ENCODE results near the gene CADPS.
A peak's percentile ranks its signal among the peaks of the same experiment; 100 is the strongest.

CADPS gene

GRCh38 chr3:62562017-62562416 is 313.2 kb downstream of the CADPS start:
- Histone ChIP-seq H3K4me1 (ENCODE audit: insufficient read depth, low read length, severe bottlenecking) (no peaks in the 10 kb centered on the region), H3K27me3 (ENCODE audit: insufficient read depth, low read length) (no peaks in the 10 kb centered on the region), H3K4me2 (ENCODE audit: low read length) (no peak overlapping the region), H3K9me3 (ENCODE audit: low read length) (no peaks in the 10 kb centered on the region), H2AFZ (ENCODE audit: low read length) (no peak overlapping the region), H3K9me2 (ENCODE audit: low read depth, low read length) (no peaks in the 10 kb centered on the region), H3K36me3 (ENCODE audit: insufficient read depth, low read length) (no peaks in the 10 kb centered on the region), H4K20me1 (ENCODE audit: insufficient read depth, low read length) (no peaks in the 10 kb centered on the region), H3K79me2 (ENCODE audit: insufficient read depth, low read length) (no peaks in the 10 kb centered on the region), H3K9ac (ENCODE audit: low read length) (no peak overlapping the region), H3F3A (ENCODE audit: insufficient read depth, low read length) (no peaks in the 10 kb centered on the region), H3K27ac (ENCODE audit: low read depth, low read length, poor library complexity, severe bottlenecking) (no peak overlapping the region), H3K4me3 (ENCODE audit: low read depth, low read length, poor library complexity, severe bottlenecking) (no peak overlapping the region)
- TF ChIP-seq, protein P1, sequence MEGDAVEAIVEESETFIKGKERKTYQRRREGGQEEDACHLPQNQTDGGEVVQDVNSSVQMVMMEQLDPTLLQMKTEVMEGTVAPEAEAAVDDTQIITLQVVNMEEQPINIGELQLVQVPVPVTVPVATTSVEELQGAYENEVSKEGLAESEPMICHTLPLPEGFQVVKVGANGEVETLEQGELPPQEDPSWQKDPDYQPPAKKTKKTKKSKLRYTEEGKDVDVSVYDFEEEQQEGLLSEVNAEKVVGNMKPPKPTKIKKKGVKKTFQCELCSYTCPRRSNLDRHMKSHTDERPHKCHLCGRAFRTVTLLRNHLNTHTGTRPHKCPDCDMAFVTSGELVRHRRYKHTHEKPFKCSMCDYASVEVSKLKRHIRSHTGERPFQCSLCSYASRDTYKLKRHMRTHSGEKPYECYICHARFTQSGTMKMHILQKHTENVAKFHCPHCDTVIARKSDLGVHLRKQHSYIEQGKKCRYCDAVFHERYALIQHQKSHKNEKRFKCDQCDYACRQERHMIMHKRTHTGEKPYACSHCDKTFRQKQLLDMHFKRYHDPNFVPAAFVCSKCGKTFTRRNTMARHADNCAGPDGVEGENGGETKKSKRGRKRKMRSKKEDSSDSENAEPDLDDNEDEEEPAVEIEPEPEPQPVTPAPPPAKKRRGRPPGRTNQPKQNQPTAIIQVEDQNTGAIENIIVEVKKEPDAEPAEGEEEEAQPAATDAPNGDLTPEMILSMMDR (IDR thresholded peaks at IDR 0.05; ENCODE audit: low read length): no peak
- no peak for TF ChIP-seq EZH2 (IDR thresholded peaks at IDR 0.05; ENCODE audit: borderline replicate concordance, low read length)

DNA sequence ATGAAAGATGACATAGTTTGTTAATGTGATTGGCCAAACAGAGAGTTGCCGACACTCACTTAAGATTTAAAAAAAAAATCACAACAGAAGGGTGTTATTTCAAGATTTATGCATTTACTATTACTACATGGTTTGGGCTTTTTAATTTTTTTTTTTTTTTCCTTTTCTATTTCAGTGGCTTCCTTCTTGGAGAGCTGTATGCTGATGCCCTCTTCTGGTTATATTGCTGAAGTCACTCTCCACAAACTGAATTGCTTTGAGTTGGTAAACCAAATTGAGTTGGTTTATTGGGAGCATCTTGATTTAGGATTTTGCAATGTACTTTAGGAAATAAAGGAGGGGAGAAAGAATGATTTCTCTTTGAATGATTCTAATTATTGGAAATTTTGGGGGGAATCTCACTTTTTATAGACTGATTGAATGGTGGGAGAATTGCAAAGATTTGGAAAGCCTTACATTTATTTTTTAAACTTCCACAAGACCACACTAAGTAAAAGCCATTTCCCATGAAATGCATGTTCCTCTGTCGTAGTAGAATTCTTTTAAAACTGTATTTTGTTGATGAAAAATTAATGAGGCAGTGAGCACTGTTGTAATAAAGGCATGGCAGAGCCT is 315.3 kb downstream of the CADPS start:
- TF ChIP-seq EZH2 (IDR thresholded peaks at IDR 0.05; ENCODE audit: borderline replicate concordance, low read length): no peak
- TF ChIP-seq, protein P1 (IDR thresholded peaks at IDR 0.05; ENCODE audit: low read length): peak; percentile 36; the same call in 1 of the 2 replicates
- Histone ChIP-seq H3K9ac (ENCODE audit: low read length) (no peak overlapping the region), H2AFZ (ENCODE audit: low read length) (no peak overlapping the region), H3K79me2 (ENCODE audit: insufficient read depth, low read length) (no peaks in the 10 kb centered on the region), H3K9me2 (ENCODE audit: low read depth, low read length) (no peaks in the 10 kb centered on the region), H3F3A (ENCODE audit: insufficient read depth, low read length) (no peaks in the 10 kb centered on the region), H3K4me3 (ENCODE audit: low read depth, low read length, poor library complexity, severe bottlenecking) (no peak overlapping the region), H3K9me3 (ENCODE audit: low read length) (no peaks in the 10 kb centered on the region), H3K36me3 (ENCODE audit: insufficient read depth, low read length) (no peaks in the 10 kb centered on the region), H4K20me1 (ENCODE audit: insufficient read depth, low read length) (no peaks in the 10 kb centered on the region), H3K27ac (ENCODE audit: low read depth, low read length, poor library complexity, severe bottlenecking) (no peak overlapping the region), H3K27me3 (ENCODE audit: insufficient read depth, low read length) (no peaks in the 10 kb centered on the region), H3K4me1 (ENCODE audit: insufficient read depth, low read length, severe bottlenecking) (no peaks in the 10 kb centered on the region), H3K4me2 (ENCODE audit: low read length) (no peak overlapping the region)

- H2AFZ ChIP-seq (ENCODE audit: low read length): no peak overlapping the region
- H3F3A ChIP-seq (ENCODE audit: insufficient read depth, low read length): no peaks in the 10 kb centered on the region
- TF ChIP-seq, protein P1 (IDR thresholded peaks at IDR 0.05; ENCODE audit: low read length): peak; percentile 65
- no peak for TF ChIP-seq EZH2 (IDR thresholded peaks at IDR 0.05; ENCODE audit: borderline replicate concordance, low read length)
- no peaks in the 10 kb centered on the region for H3K9me3 ChIP-seq (ENCODE audit: low read length)
- no peaks in the 10 kb centered on the region for H4K20me1 ChIP-seq (ENCODE audit: insufficient read depth, low read length)
- H3K9me2 ChIP-seq (ENCODE audit: low read depth, low read length): no peaks in the 10 kb centered on the region
- no peak overlapping the region for H3K27ac ChIP-seq (ENCODE audit: low read depth, low read length, poor library complexity, severe bottlenecking)
- H3K4me3 ChIP-seq (ENCODE audit: low read depth, low read length, poor library complexity, severe bottlenecking): no peak overlapping the region
- no peak overlapping the region for H3K4me2 ChIP-seq (ENCODE audit: low read length)
- no peaks in the 10 kb centered on the region for H3K27me3 ChIP-seq (ENCODE audit: insufficient read depth, low read length)
- H3K79me2 ChIP-seq (ENCODE audit: insufficient read depth, low read length): no peaks in the 10 kb centered on the region
- no peak overlapping the region for H3K9ac ChIP-seq (ENCODE audit: low read length)
- no peaks in the 10 kb centered on the region for H3K4me1 ChIP-seq (ENCODE audit: insufficient read depth, low read length, severe bottlenecking)
- H3K36me3 ChIP-seq (ENCODE audit: insufficient read depth, low read length): no peaks in the 10 kb centered on the region
Measured at GRCh38 chr3:62558549-62559112, 316.6 kb downstream of the CADPS start.

Measured in OCI-LY1 (cell line).